Esophagus muscularis mucosa (tissue), 4 donors: ENCODE results near the gene CAMK1. TPM values are rescaled to one million over a fixed set of nuclear protein-coding genes. Genes with fewer than 3 reads are reported as not detected.

ENCODE experiments used
- DNase-seq: peaks from one replicate; pipeline ENCODE4 v3.0.0-alpha.2; 2017; ENCODE audit errors: extremely low spot score
- H3K27ac ChIP-seq, 4 donors: fragments of 200-600 bp; sonication (generic); replicated peaks in 1 of 4; 1 replicate in 3 of 4; 2 replicates in 1 of 4; pipeline ENCODE4 v1.5.1; 2016 to 2019; ENCODE audit warnings: mild to moderate bottlenecking in 1 of 4
- H3K27me3 ChIP-seq, 4 donors: fragments of 200-600 bp; sonication (generic); one replicate each; pipeline versions ENCODE4 v1.5.1 to v1.6.0; 2016 to 2019
- H3K36me3 ChIP-seq, 4 donors: fragments of 200-600 bp; sonication (generic); one replicate each; pipeline ENCODE4 v1.5.1; 2016 to 2019
- H3K4me1 ChIP-seq, 4 donors: fragments of 200-600 bp; sonication (generic); one replicate each; pipeline ENCODE4 v1.5.1; 2016 to 2019
- H3K4me3 ChIP-seq, 4 donors: fragments of 200-600 bp; sonication (generic); 1 replicate in 2 of 4; 2 replicates in 2 of 4; pipeline ENCODE4 v1.5.1; 2016 to 2019; ENCODE audit warnings: mild to moderate bottlenecking in 4 of 4, moderate library complexity in 1 of 4
- H3K9me3 ChIP-seq, 4 donors: fragments of 200-600 bp; sonication (generic); 1 replicate in 3 of 4; 2 replicates in 1 of 4; pipeline ENCODE4 v1.5.1; 2016 to 2019
- CTCF ChIP-seq, 3 experiments: fragments of 200-600 bp in 2 of 3; fragments of 450-650 bp in 1 of 3; sonication (generic) in 2 of 3; IDR thresholded peaks; one replicate each; pipeline ENCODE4 v1.5.1; 2017 to 2019; ENCODE audit warnings: antibody characterized with exemption in 3 of 3, mild to moderate bottlenecking in 2 of 3, moderate library complexity in 1 of 3
- EP300 ChIP-seq: sonication (generic); formaldehyde crosslinking; IDR thresholded peaks from one replicate; pipeline ENCODE4 v1.6.1; 2017; ENCODE audit warnings: antibody characterized with exemption
- POLR2A ChIP-seq: fragments of 450-650 bp; IDR thresholded peaks from one replicate; pipeline ENCODE4 v1.6.1; 2017; ENCODE audit warnings: antibody characterized with exemption, moderate library complexity, mild to moderate bottlenecking, low read depth
- POLR2AphosphoS5 ChIP-seq, 2 donors: sonication (generic); formaldehyde crosslinking; IDR thresholded peaks; one replicate each; pipeline ENCODE4 v1.6.1; 2017; ENCODE audit warnings: antibody characterized with exemption in 2 of 2
- WGBS: methylation state at CpG from one replicate; pipeline ENCODE4 v1.1.5; 2018; 5-methylcytosine and 5-hydroxymethylcytosine counted together
- intact Hi-C: fragments of 100-400 bp; cut with DNase I; formaldehyde crosslinking; loops from one replicate; pipeline ENCODE4 v1.15.1; 2023
- total RNA-seq, 4 donors: library from RNA; depleted of rRNA; stranded (reverse); fragments of >200 nt; gene quantifications; one replicate each; pipeline versions ENCODE4 v1.1.0 to v1.2.1, GENCODE V29; 2016

The CAMK1 gene
- total RNA-seq, 4 donors from 2014 or later, result 53.6 to 78.9 (median 70.2) TPM

- H3K27me3 ChIP-seq, result no peaks in the 10 kb centered on the region
- H3K4me1 ChIP-seq, result peaks cover 0 to 7% (median 5%) of the 10 kb centered on the region in 4 donors
- no peaks in the 10 kb centered on the region for H3K9me3 ChIP-seq
- H3K36me3 ChIP-seq, result peaks cover 57 to 100% (median 80%) of the 10 kb centered on the region in 4 donors
- DNase-seq, result no peak
- intact Hi-C loops, result no loop called here
- no peak for TF ChIP-seq CTCF (IDR thresholded peaks at IDR 0.05)
- no peak overlapping the region for H3K27ac ChIP-seq
- no peak overlapping the region for H3K4me3 ChIP-seq
- 80% methylated on average over 7 of the region's 7 CpGs for WGBS
These were observed 15.9 kb upstream of the CAMK1 start for GRCh38 chr3:9785602-9786001.

GRCh38 chr3:9784965-9785364 lies 15.2 kb upstream of the CAMK1 start:
- 86% methylated on average over 4 of the region's 4 CpGs for WGBS
- Histone ChIP-seq H3K9me3 (no peaks in the 10 kb centered on the region), H3K36me3 (peaks cover 64 to 100% (median 83%) of the 10 kb centered on the region in 4 donors), H3K4me3 (no peak overlapping the region), H3K27ac (no peak overlapping the region), H3K4me1 (peaks cover 0 to 6% (median 2%) of the 10 kb centered on the region in 4 donors), H3K27me3 (no peaks in the 10 kb centered on the region)
- intact Hi-C loops, result no loop called here
- TF ChIP-seq EP300 (no peak), CTCF (IDR thresholded peaks at IDR 0.05) (no peak), POLR2A (no peak), POLR2AphosphoS5 (IDR thresholded peaks at IDR 0.05) (no peak)
- DNase-seq, result no peak

- TF ChIP-seq POLR2A, result no peak
- no peak for TF ChIP-seq CTCF (IDR thresholded peaks at IDR 0.05)
- TF ChIP-seq POLR2AphosphoS5 (IDR thresholded peaks at IDR 0.05), result no peak
- no peak for TF ChIP-seq EP300
- intact Hi-C loops, result no loop called here
- no peak overlapping the region for H3K27ac ChIP-seq
- H3K4me1 ChIP-seq, result peaks cover under 1 to 10% (median 3%) of the 10 kb centered on the region in 4 donors
- peaks cover 57 to 100% (median 78%) of the 10 kb centered on the region in 4 donors for H3K36me3 ChIP-seq
- no peaks in the 10 kb centered on the region for H3K9me3 ChIP-seq
- H3K4me3 ChIP-seq, result no peak overlapping the region
- no peaks in the 10 kb centered on the region for H3K27me3 ChIP-seq
- no peak for DNase-seq
- WGBS, result 93% methylated on average over 8 of the region's 14 CpGs
These were observed 14.2 kb upstream of the CAMK1 start for GRCh38 chr3:9783954-9784353.

GRCh38 chr3:9782770-9783169 lies 13.0 kb upstream of the CAMK1 start:
- Histone ChIP-seq H3K4me1 (peaks cover 3 to 19% (median 8%) of the 10 kb centered on the region in 4 donors), H3K4me3 (no peak overlapping the region), H3K27me3 (no peaks in the 10 kb centered on the region), H3K36me3 (peaks cover 50 to 89% (median 73%) of the 10 kb centered on the region in 4 donors), H3K27ac (no peak overlapping the region), H3K9me3 (no peaks in the 10 kb centered on the region)
- 46% methylated on average over 3 of the region's 3 CpGs for WGBS
- intact Hi-C loops, result no loop called here
- TF ChIP-seq EP300, result no peak
- TF ChIP-seq POLR2A, result no peak
- TF ChIP-seq POLR2AphosphoS5 (IDR thresholded peaks at IDR 0.05), result no peak
- no peak for TF ChIP-seq CTCF (IDR thresholded peaks at IDR 0.05)
- no peak for DNase-seq

GRCh38 chr3:9781978-9782603 lies 12.3 kb upstream of the CAMK1 start:
- no peaks in the 10 kb centered on the region for H3K27me3 ChIP-seq
- H3K27ac ChIP-seq, result no peak overlapping the region
- TF ChIP-seq POLR2A (no peak), POLR2AphosphoS5 (IDR thresholded peaks at IDR 0.05) (no peak)
- intact Hi-C loops, result no loop called here
- no peak overlapping the region for H3K4me3 ChIP-seq
- H3K4me1 ChIP-seq, result peaks cover 3 to 26% (median 10%) of the 10 kb centered on the region in 4 donors
- WGBS, result 78% methylated on average over 3 of the region's 3 CpGs
- H3K9me3 ChIP-seq, result no peaks in the 10 kb centered on the region
- DNase-seq, result no peak
- H3K36me3 ChIP-seq, result peaks cover 45 to 82% (median 68%) of the 10 kb centered on the region in 4 donors
